K562 (cell line): ENCODE data around the gene PPL. TPM values are rescaled to one million over a fixed set of nuclear protein-coding genes. Genes with fewer than 3 reads are reported as not detected.

ENCODE experiments used
- FOXM1 ChIP-seq, 2 experiments: fragments of 450-650 bp in 1 of 2; sonication (generic) in 1 of 2; formaldehyde crosslinking in 1 of 2; IDR thresholded peaks; 2 replicates each; pipeline versions ENCODE4 v1.6.1 to v1.9.0; 2017 to 2022; ENCODE audit warnings: low read depth in 2 of 2, mild to moderate bottlenecking in 2 of 2, missing genetic modification reagents in 1 of 2, moderate library complexity in 1 of 2
- HCFC1 ChIP-seq: IDR thresholded peaks from 2 replicates; pipeline ENCODE4 v1.6.1; 2012; ENCODE audit warnings: low read depth, low read length, improper control_type of control experiment
- JUN ChIP-seq, 2 experiments: sonication (generic) in 1 of 2; formaldehyde crosslinking in 1 of 2; IDR thresholded peaks; 2 replicates each; pipeline versions ENCODE4 v1.6.1 to v1.8.0; 2012 to 2022; ENCODE audit warnings: borderline replicate concordance in 2 of 2, mild to moderate bottlenecking in 2 of 2, improper control_type of control experiment in 1 of 2, low read depth in 1 of 2, low read length in 1 of 2, missing genetic modification reagents in 1 of 2
- MAZ ChIP-seq, 2 experiments: fragments of 450-650 bp in 1 of 2; sonication (generic) in 1 of 2; formaldehyde crosslinking; IDR thresholded peaks in 1 of 2; conservative IDR thresholded peaks in 1 of 2; 2 replicates each; pipeline versions ENCODE4 v1.4.0 to v1.5.0; 2020; ENCODE audit warnings: mild to moderate bottlenecking in 1 of 2, missing genetic modification reagents in 1 of 2
- NCOA2 ChIP-seq, 2 experiments: fragments of 450-650 bp; IDR thresholded peaks; 2 replicates each; pipeline ENCODE4 v1.6.1; 2018; ENCODE audit warnings: mild to moderate bottlenecking in 2 of 2, moderate library complexity in 1 of 2; ENCODE audit not compliant: partially characterized antibody in 2 of 2
- NFIC ChIP-seq: fragments of 450-650 bp; IDR thresholded peaks from 2 replicates; pipeline ENCODE4 v1.6.1; 2017; ENCODE audit warnings: mild to moderate bottlenecking, inconsistent platforms
- SMARCB1 ChIP-seq: IDR thresholded peaks from 2 replicates; pipeline ENCODE4 v1.6.1; 2011; ENCODE audit warnings: improper control_type of control experiment, low read depth; ENCODE audit not compliant: insufficient read length
- SMARCE1 ChIP-seq: fragments of 450-650 bp; IDR thresholded peaks from 2 replicates; pipeline ENCODE4 v1.7.1; 2016; ENCODE audit warnings: mild to moderate bottlenecking
- SMC3 ChIP-seq: conservative IDR thresholded peaks from 2 replicates; pipeline ENCODE4 v1.6.1; 2011; ENCODE audit warnings: low read depth, low read length, improper control_type of control experiment; ENCODE audit not compliant: insufficient read depth
- SP1 ChIP-seq: sonication (generic); formaldehyde crosslinking; IDR thresholded peaks from 2 replicates; pipeline ENCODE4 v1.8.1; 2022; ENCODE audit warnings: mild to moderate bottlenecking, missing genetic modification reagents
- TAL1 ChIP-seq: fragments of 450-650 bp; IDR thresholded peaks from 2 replicates; pipeline ENCODE4 v1.6.1; 2016; ENCODE audit warnings: mild to moderate bottlenecking
- ZFX ChIP-seq: sonication (generic); formaldehyde crosslinking; IDR thresholded peaks from 2 replicates; pipeline ENCODE4 v1.8.0; 2022; ENCODE audit warnings: mild to moderate bottlenecking, missing genetic modification reagents, moderate library complexity
- ZKSCAN8 ChIP-seq: fragments of 200-800 bp; sonication (Bioruptor generic); IDR thresholded peaks from 2 replicates; pipeline ENCODE4 v1.6.1; 2016; ENCODE audit warnings: missing genetic modification characterization, missing compliant biosample characterization
- ZNF589 ChIP-seq: fragments of 200-800 bp; sonication (Bioruptor generic); IDR thresholded peaks from 2 replicates; pipeline ENCODE4 v1.6.1; 2016; ENCODE audit warnings: low read depth, missing genetic modification characterization, missing compliant biosample characterization
- polyA plus RNA-seq, 8 experiments: library from polyadenylated mRNA; depleted of rRNA in 4 of 8; stranded (reverse) in 5 of 8; unstranded in 3 of 8; fragments of >200 nt; fragmentation: Nextera tagmentation in 2 of 8; fragmentation: Illumina TruSeq in 1 of 8; extraction: Ambion mirVana in 2 of 8; extraction: Trizol in 1 of 8; gene quantifications; 2 replicates each; pipeline versions ENCODE4 v1.2.1 to v1.2.3, GENCODE V29; 2011 to 2014; ENCODE audit warnings: inconsistent platforms in 1 of 8, missing spikeins in 1 of 8
- total RNA-seq, 7 experiments: library from RNA; depleted of rRNA in 6 of 7; stranded (reverse); fragments of >200 nt in 6 of 7; fragmentation: Illumina TruSeq in 2 of 7; extraction: Trizol in 2 of 7; gene quantifications; 2 replicates each; pipeline versions ENCODE4 v1.2.1 to v1.2.3, GENCODE V29; 2011 to 2021; ENCODE audit warnings: low replicate concordance in 1 of 7
- TF ChIP-seq, protein P1 (sequence below): fragments of 250-450 bp; sonication (Bioruptor Pico); IDR thresholded peaks from 2 replicates; pipeline ENCODE4 v1.8.0; 2021; ENCODE audit warnings: moderate library complexity, mild to moderate bottlenecking, inconsistent platforms
- TF ChIP-seq, protein P2 (sequence below): fragments of 250-450 bp; sonication (Bioruptor Pico); IDR thresholded peaks from 2 replicates; pipeline ENCODE4 v1.8.0; 2021; ENCODE audit warnings: mild to moderate bottlenecking, moderate library complexity
- TF ChIP-seq, protein P3 (sequence below), 2 experiments: IDR thresholded peaks in 1 of 2; conservative IDR thresholded peaks in 1 of 2; 2 replicates each; pipeline ENCODE4 v1.6.1; 2016; ENCODE audit warnings: low read depth in 2 of 2, mild to moderate bottlenecking in 1 of 2, missing compliant biosample characterization in 1 of 2, missing genetic modification characterization in 1 of 2, moderate library complexity in 1 of 2
- TF ChIP-seq, protein P4 (sequence below): fragments of 450-650 bp; IDR thresholded peaks from 2 replicates; pipeline ENCODE4 v1.7.1; 2018; ENCODE audit warnings: mild to moderate bottlenecking, low read depth; ENCODE audit not compliant: partially characterized antibody

The PPL gene
- total and polyA plus RNA-seq, 9 of the 15 experiments (the other 6 are each of a cell fraction or from before 2014, with no cell fraction given): 0.01 to 0.15 (median 0.07) TPM; not detected in 3

DNA sequence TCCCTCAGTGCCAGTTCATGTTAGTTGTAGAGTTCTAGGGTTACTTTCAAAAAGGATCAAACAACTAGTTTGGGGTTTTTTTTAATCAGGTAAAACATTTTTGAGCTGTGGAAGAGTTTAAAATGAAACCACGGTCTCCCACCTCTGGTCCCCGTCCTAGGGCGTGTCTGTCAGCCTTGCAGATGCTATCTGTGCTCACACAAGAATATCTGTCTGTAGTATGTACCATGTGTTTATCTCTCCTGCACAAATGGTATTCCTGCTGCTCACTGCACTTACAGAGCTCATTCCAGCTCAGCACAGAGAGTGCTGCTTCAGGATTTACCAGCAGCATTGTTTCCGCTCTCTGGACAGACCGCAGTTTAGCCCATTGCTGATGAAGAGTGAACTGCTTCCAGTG, 50.8 kb downstream of the PPL start (continued):
- TF ChIP-seq, protein P1, sequence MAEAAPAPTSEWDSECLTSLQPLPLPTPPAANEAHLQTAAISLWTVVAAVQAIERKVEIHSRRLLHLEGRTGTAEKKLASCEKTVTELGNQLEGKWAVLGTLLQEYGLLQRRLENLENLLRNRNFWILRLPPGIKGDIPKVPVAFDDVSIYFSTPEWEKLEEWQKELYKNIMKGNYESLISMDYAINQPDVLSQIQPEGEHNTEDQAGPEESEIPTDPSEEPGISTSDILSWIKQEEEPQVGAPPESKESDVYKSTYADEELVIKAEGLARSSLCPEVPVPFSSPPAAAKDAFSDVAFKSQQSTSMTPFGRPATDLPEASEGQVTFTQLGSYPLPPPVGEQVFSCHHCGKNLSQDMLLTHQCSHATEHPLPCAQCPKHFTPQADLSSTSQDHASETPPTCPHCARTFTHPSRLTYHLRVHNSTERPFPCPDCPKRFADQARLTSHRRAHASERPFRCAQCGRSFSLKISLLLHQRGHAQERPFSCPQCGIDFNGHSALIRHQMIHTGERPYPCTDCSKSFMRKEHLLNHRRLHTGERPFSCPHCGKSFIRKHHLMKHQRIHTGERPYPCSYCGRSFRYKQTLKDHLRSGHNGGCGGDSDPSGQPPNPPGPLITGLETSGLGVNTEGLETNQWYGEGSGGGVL (CRISPR knock-in tag): no peak
- TF ChIP-seq NFIC (no peak; the same call in 1 of the 2 replicates), SP1 (CRISPR knock-in tag) (no peak), NCOA2 (IDR thresholded peaks at IDR 0.05; ENCODE audit: partially characterized antibody in 2 of 2) (no peak), SMC3 (no peak), HCFC1 (no peak), ZKSCAN8 (CRISPR knock-in tag) (peak; percentile 99), FOXM1 (IDR thresholded peaks at IDR 0.05; ENCODE audit: low read depth) (peak; percentile 60; the same call in 1 of the 2 replicates), FOXM1 (CRISPR knock-in tag; IDR thresholded peaks at IDR 0.05; ENCODE audit: low read depth) (no peak), ZFX (CRISPR knock-in tag) (no peak), TAL1 (peak; percentile 81), ZNF589 (CRISPR knock-in tag) (no peak), SMARCE1 (peak; percentile 65; the same call in 1 of the 2 replicates), MAZ (CRISPR knock-in tag; conservative IDR thresholded peaks at IDR 0.05 in 1 of 2, IDR thresholded peaks at IDR 0.05 in 1 of 2) (no peak), SMARCB1 (no peak), JUN (IDR thresholded peaks at IDR 0.05; ENCODE audit: borderline replicate concordance, low read depth, low read length) (no peak), JUN (CRISPR knock-in tag; IDR thresholded peaks at IDR 0.05; ENCODE audit: borderline replicate concordance) (no peak)
- TF ChIP-seq, protein P2, sequence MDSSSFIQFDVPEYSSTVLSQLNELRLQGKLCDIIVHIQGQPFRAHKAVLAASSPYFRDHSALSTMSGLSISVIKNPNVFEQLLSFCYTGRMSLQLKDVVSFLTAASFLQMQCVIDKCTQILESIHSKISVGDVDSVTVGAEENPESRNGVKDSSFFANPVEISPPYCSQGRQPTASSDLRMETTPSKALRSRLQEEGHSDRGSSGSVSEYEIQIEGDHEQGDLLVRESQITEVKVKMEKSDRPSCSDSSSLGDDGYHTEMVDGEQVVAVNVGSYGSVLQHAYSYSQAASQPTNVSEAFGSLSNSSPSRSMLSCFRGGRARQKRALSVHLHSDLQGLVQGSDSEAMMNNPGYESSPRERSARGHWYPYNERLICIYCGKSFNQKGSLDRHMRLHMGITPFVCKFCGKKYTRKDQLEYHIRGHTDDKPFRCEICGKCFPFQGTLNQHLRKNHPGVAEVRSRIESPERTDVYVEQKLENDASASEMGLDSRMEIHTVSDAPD (CRISPR knock-in tag): no peak
- TF ChIP-seq, protein P3, sequence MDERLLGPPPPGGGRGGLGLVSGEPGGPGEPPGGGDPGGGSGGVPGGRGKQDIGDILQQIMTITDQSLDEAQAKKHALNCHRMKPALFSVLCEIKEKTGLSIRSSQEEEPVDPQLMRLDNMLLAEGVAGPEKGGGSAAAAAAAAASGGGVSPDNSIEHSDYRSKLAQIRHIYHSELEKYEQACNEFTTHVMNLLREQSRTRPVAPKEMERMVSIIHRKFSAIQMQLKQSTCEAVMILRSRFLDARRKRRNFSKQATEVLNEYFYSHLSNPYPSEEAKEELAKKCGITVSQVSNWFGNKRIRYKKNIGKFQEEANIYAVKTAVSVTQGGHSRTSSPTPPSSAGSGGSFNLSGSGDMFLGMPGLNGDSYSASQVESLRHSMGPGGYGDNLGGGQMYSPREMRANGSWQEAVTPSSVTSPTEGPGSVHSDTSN (CRISPR knock-in tag; IDR thresholded peaks at IDR 0.05; ENCODE audit: low read depth): no peak
- TF ChIP-seq, protein P3 (tag; conservative IDR thresholded peaks at IDR 0.05; ENCODE audit: low read depth): no peak
- TF ChIP-seq, protein P4, sequence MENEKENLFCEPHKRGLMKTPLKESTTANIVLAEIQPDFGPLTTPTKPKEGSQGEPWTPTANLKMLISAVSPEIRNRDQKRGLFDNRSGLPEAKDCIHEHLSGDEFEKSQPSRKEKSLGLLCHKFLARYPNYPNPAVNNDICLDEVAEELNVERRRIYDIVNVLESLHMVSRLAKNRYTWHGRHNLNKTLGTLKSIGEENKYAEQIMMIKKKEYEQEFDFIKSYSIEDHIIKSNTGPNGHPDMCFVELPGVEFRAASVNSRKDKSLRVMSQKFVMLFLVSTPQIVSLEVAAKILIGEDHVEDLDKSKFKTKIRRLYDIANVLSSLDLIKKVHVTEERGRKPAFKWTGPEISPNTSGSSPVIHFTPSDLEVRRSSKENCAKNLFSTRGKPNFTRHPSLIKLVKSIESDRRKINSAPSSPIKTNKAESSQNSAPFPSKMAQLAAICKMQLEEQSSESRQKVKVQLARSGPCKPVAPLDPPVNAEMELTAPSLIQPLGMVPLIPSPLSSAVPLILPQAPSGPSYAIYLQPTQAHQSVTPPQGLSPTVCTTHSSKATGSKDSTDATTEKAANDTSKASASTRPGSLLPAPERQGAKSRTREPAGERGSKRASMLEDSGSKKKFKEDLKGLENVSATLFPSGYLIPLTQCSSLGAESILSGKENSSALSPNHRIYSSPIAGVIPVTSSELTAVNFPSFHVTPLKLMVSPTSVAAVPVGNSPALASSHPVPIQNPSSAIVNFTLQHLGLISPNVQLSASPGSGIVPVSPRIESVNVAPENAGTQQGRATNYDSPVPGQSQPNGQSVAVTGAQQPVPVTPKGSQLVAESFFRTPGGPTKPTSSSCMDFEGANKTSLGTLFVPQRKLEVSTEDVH: no peak
